A673 (cell line): ENCODE measurements around the gene UTP4. TPM values are rescaled to one million over a fixed set of nuclear protein-coding genes. Genes with fewer than 3 reads are reported as not detected.

ENCODE experiments used
- BruUV-seq: library from RNA; stranded (reverse); fragments of 400-500 nt; replicated peaks from 2 replicates; lab custom pipeline; 2021; lab: Mats Ljungman, UMichigan
- CTCF ChIA-PET: fragments of 300-600 bp; sonication (Branson Sonifier 250); formaldehyde crosslinking; loops from one replicate; lab custom pipeline; 2022; ENCODE audit warnings: antibody characterized with exemption; lab: Charles Lee
- POLR2A ChIA-PET: fragments of 300-600 bp; sonication (Branson Sonifier 250); formaldehyde crosslinking; loops from one replicate; lab custom pipeline; 2022; ENCODE audit warnings: antibody characterized with exemption; ENCODE audit not compliant: low non-redundant PET; lab: Charles Lee
- DNase-seq: peaks from one replicate; pipeline ENCODE4 v3.0.0-alpha.2; 2015; ENCODE audit warnings: low spot score
- H3K27ac ChIP-seq: fragments of 200-600 bp; sonication (generic); 2 replicates; pipeline ENCODE4 v1.5.1; 2016; ENCODE audit warnings: mixed run types, low read depth, mild to moderate bottlenecking, mixed read lengths, antibody characterized with exemption, low read length; ENCODE audit not compliant: poor library complexity, severe bottlenecking
- H3K27me3 ChIP-seq: fragments of 200-600 bp; sonication (generic); replicated peaks from 2 replicates; pipeline ENCODE4 v1.6.1; 2017; ENCODE audit warnings: mixed run types, low read depth, mild to moderate bottlenecking, mixed read lengths, antibody characterized with exemption, low read length; ENCODE audit not compliant: insufficient read depth, poor library complexity
- H3K36me3 ChIP-seq: fragments of 200-600 bp; sonication (generic); 2 replicates; pipeline ENCODE4 v1.6.1; 2016; ENCODE audit warnings: mixed run types, mild to moderate bottlenecking, mixed read lengths, antibody characterized with exemption, low read length; ENCODE audit not compliant: insufficient read depth, poor library complexity, severe bottlenecking
- H3K4me1 ChIP-seq: fragments of 200-600 bp; sonication (generic); 2 replicates; pipeline ENCODE4 v1.6.1; 2017; ENCODE audit warnings: mixed run types, mild to moderate bottlenecking, mixed read lengths, antibody characterized with exemption, low read length; ENCODE audit not compliant: insufficient read depth, poor library complexity, severe bottlenecking
- H3K4me3 ChIP-seq: fragments of 200-600 bp; sonication (generic); 2 replicates; pipeline ENCODE4 v1.5.1; 2016; ENCODE audit warnings: low read depth, mixed run types, mild to moderate bottlenecking, mixed read lengths, low read length; ENCODE audit not compliant: poor library complexity, severe bottlenecking
- H3K9me3 ChIP-seq: fragments of 200-600 bp; sonication (generic); 2 replicates; pipeline ENCODE4 v1.6.1; 2016; ENCODE audit warnings: mixed run types, low read depth, mild to moderate bottlenecking, mixed read lengths, antibody characterized with exemption, low read length; ENCODE audit not compliant: poor library complexity, severe bottlenecking
- CTCF ChIP-seq: fragments of 300-800, 200-600 bp; sonication (generic); conservative IDR thresholded peaks from 2 replicates; pipeline ENCODE4 v1.5.1; 2017; ENCODE audit warnings: low read depth, mild to moderate bottlenecking, antibody characterized with exemption, low read length, moderate library complexity, mixed read lengths
- EZH2 ChIP-seq: fragments of 200-600 bp; sonication (generic); IDR thresholded peaks from 2 replicates; pipeline ENCODE4 v1.6.1; 2017; ENCODE audit warnings: borderline replicate concordance, low read depth, mild to moderate bottlenecking, mixed read lengths, antibody characterized with exemption, low read length; ENCODE audit not compliant: poor library complexity, severe bottlenecking
- intact Hi-C: fragments of 100-400 bp; cut with micrococcal nuclease; formaldehyde crosslinking; loops from one replicate; pipeline ENCODE4 v1.10.0; 2022; ENCODE audit not compliant: unreplicated experiment
- total RNA-seq: library from RNA; stranded (reverse); gene quantifications from 2 replicates; pipeline ENCODE4 v1.2.3, GENCODE V29; 2021

The UTP4 gene
- total RNA-seq, 1 experiment from 2014 or later = 146 TPM

- H3K27me3 ChIP-seq = no peaks in the 10 kb centered on the region
- peaks cover 8% of the 10 kb centered on the region for H3K4me1 ChIP-seq
- CTCF ChIA-PET = interaction anchor here (0.6 to 0.9 kb wide), 2 partner anchors 10 to 21 kb away, joined by 3 read pairs; no protein-coding TSS in a partner anchor
- TF ChIP-seq CTCF (no peak), EZH2 (no peak)
- POLR2A ChIA-PET = no interaction called here
- no peak overlapping the region for H3K27ac ChIP-seq
- no peaks in the 10 kb centered on the region for H3K36me3 ChIP-seq
- no TSS peak for BruUV-seq
- DNase-seq = no peak
- intact Hi-C loops = loop anchor here (5.0 kb wide), 2 partner anchors 112 to 517 kb away; no protein-coding TSS in a partner anchor
- no peaks in the 10 kb centered on the region for H3K9me3 ChIP-seq
- no peak overlapping the region for H3K4me3 ChIP-seq
Measured at GRCh38 chr16:69108905-69109252, 23.6 kb upstream of the UTP4 start.

- Histone ChIP-seq H3K27me3 (no peaks in the 10 kb centered on the region), H3K9me3 (no peaks in the 10 kb centered on the region), H3K4me3 (no peak overlapping the region), H3K4me1 (peaks cover 8% of the 10 kb centered on the region), H3K36me3 (no peaks in the 10 kb centered on the region), H3K27ac (no peak overlapping the region)
- intact Hi-C loops = loop anchor here (5.0 kb wide), 2 partner anchors 112 to 517 kb away; no protein-coding TSS in a partner anchor
- DNase-seq = no peak
- TF ChIP-seq EZH2 = no peak
- TF ChIP-seq CTCF = no peak
- ChIA-PET CTCF (interaction anchor here (0.6 to 1.2 kb wide), 2 partner anchors 22 to 581 kb away, joined by 3 read pairs; no protein-coding TSS in a partner anchor), POLR2A (no interaction called here)
- no TSS peak for BruUV-seq
Measured at GRCh38 chr16:69109486-69110270, 22.8 kb upstream of the UTP4 start.

GRCh38 chr16:69110406-69110805 lies 22.0 kb upstream of the UTP4 start:
- TF ChIP-seq CTCF = no peak
- TF ChIP-seq EZH2 = no peak
- Histone ChIP-seq H3K4me3 (no peak overlapping the region), H3K27me3 (no peaks in the 10 kb centered on the region), H3K9me3 (no peaks in the 10 kb centered on the region), H3K27ac (no peak overlapping the region), H3K4me1 (peaks cover 8% of the 10 kb centered on the region), H3K36me3 (peaks cover 3% of the 10 kb centered on the region)
- ChIA-PET CTCF (interaction anchor here (0.6 to 1.2 kb wide), 2 partner anchors 65 to 581 kb away, joined by 3 to 6 read pairs; no protein-coding TSS in a partner anchor), POLR2A (no interaction called here)
- no peak for DNase-seq
- intact Hi-C loops = no loop called here
- BruUV-seq = no TSS peak
